ENCODE measurements around the gene PON3. TPM values are rescaled to one million over a fixed set of nuclear protein-coding genes. Genes with fewer than 3 reads are reported as not detected.

The PON3 gene
- 1.3 TPM for total RNA-seq

GRCh38 chr7:95396136-95397032 is at the start of gene PON3:
TSS of gene PON3 (minus strand) at chr7:95396375. CDS start at chr7:95396350, 25 bp downstream.

GRCh38 chr7:95434557-95435421 is 38.6 kb upstream of the PON3 start, which contains the start of gene PON2:
TSS of gene PON2 (minus strand) at chr7:95435028. CDS start at chr7:95434951, 77 bp downstream.

GRCh38 chr7:95324431-95324830 is 71.7 kb downstream of the PON3 start, which contains the start of gene PON1:
TSS of gene PON1 (minus strand) at chr7:95324532. CDS start at chr7:95324475, 57 bp downstream.

Small RNA genes lying within 50 kb of the gene (small RNA-seq; reads per million reads assigned to genes)
- gene AC004022.2 (ENCODE audit: low replicate concordance) = not detected

Other genes starting within 250 kb of the PON3 start
- not detected for gene PON1, start 71.8 kb downstream of the PON3 start, total RNA-seq
- gene PON2, start 38.7 kb upstream of the PON3 start, total RNA-seq = 69.5 TPM
- gene ASB4, start 89.6 kb upstream of the PON3 start, total RNA-seq = 0.31 TPM
- 4.4 TPM for gene PDK4, start 200.1 kb upstream of the PON3 start, total RNA-seq

Measured in parietal lobe (tissue), 2 donors.